Smooth muscle cell (in vitro differentiated cells): ENCODE data around the gene CEP112. TPM values are rescaled to one million over a fixed set of nuclear protein-coding genes. Genes with fewer than 3 reads are reported as not detected.

ENCODE experiments used
- DNase-seq: peaks from one replicate; lab custom pipeline; 2025; ENCODE audit not compliant: unreplicated experiment; lab: John Stamatoyannopoulos, UW
- H2AFZ ChIP-seq: fragments of 200-600 bp; sonication (generic); 2 replicates; pipeline ENCODE4 v1.6.0; 2016; ENCODE audit warnings: antibody characterized with exemption, low read depth, mild to moderate bottlenecking
- H3F3A ChIP-seq: fragments of 200-600 bp; sonication (generic); 2 replicates; pipeline ENCODE4 v1.6.0; 2017; ENCODE audit warnings: antibody characterized with exemption, low read depth
- H3K27ac ChIP-seq: fragments of 200-600 bp; sonication (generic); 2 replicates; pipeline ENCODE4 v1.5.1; 2016; ENCODE audit warnings: low read depth, mild to moderate bottlenecking
- H3K27me3 ChIP-seq: fragments of 200-600 bp; sonication (generic); 2 replicates; pipeline ENCODE4 v1.6.1; 2016; ENCODE audit warnings: low read depth, mild to moderate bottlenecking
- H3K36me3 ChIP-seq: fragments of 200-600 bp; sonication (generic); 2 replicates; pipeline ENCODE4 v1.5.1; 2016; ENCODE audit warnings: low read depth
- H3K4me1 ChIP-seq: fragments of 200-600 bp; sonication (generic); 2 replicates; pipeline ENCODE4 v1.5.1; 2016; ENCODE audit warnings: low read depth
- H3K4me2 ChIP-seq: fragments of 200-600 bp; sonication (generic); 2 replicates; pipeline ENCODE4 v1.6.0; 2016; ENCODE audit warnings: mild to moderate bottlenecking
- H3K4me3 ChIP-seq: fragments of 200-600 bp; sonication (generic); 2 replicates; pipeline ENCODE4 v1.5.1; 2016; ENCODE audit warnings: mild to moderate bottlenecking
- H3K79me2 ChIP-seq: fragments of 200-600 bp; sonication (generic); 2 replicates; pipeline ENCODE4 v1.6.0; 2016; ENCODE audit warnings: low read depth, mild to moderate bottlenecking
- H3K9ac ChIP-seq: fragments of 200-600 bp; sonication (generic); 2 replicates; pipeline ENCODE4 v1.6.0; 2016; ENCODE audit warnings: low read depth
- H3K9me3 ChIP-seq: fragments of 200-600 bp; sonication (generic); replicated peaks from 2 replicates; pipeline ENCODE4 v1.5.1; 2016; ENCODE audit warnings: low read depth
- H4K20me1 ChIP-seq: fragments of 200-600 bp; sonication (generic); 2 replicates; pipeline ENCODE4 v1.6.0; 2016; ENCODE audit warnings: low read depth
- CTCF ChIP-seq: fragments of 200-600 bp; sonication (generic); IDR thresholded peaks from 2 replicates; pipeline ENCODE4 v1.5.1; 2017; ENCODE audit warnings: borderline replicate concordance, mild to moderate bottlenecking, antibody characterized with exemption; ENCODE audit not compliant: insufficient read depth, poor library complexity, severe bottlenecking
- WGBS: methylation state at CpG from one replicate; pipeline ENCODE4 v1.1.7; 2016; ENCODE audit warnings: low lambda C conversion rate; 5-methylcytosine and 5-hydroxymethylcytosine counted together
- polyA plus RNA-seq: library from polyadenylated mRNA; unstranded; fragments of >200 nt; fragmentation: Nextera tagmentation; extraction: Ambion mirVana; gene quantifications from 2 replicates; pipeline ENCODE4 v1.2.1, GENCODE V29; 2016
- total RNA-seq: library from RNA; depleted of rRNA; stranded (reverse); fragments of >200 nt; gene quantifications from 2 replicates; pipeline ENCODE4 v1.2.3, GENCODE V29; 2014

CEP112 gene
- total and polyA plus RNA-seq, 2 experiments from 2014 or later, result 8.3 to 9.9 TPM

- H3K36me3 ChIP-seq, result no peaks in the 10 kb centered on the region
- no peak for DNase-seq
- no peaks in the 10 kb centered on the region for H4K20me1 ChIP-seq
- H3K9ac ChIP-seq, result no peak overlapping the region
- no peak overlapping the region for H3K27ac ChIP-seq
- H3K79me2 ChIP-seq, result no peaks in the 10 kb centered on the region
- H3K4me1 ChIP-seq, result peaks cover 11% of the 10 kb centered on the region
- 67% methylated on average over 1 of the region's 1 CpG for WGBS
- no peak overlapping the region for H3K4me3 ChIP-seq
- H3K9me3 ChIP-seq, result no peaks in the 10 kb centered on the region
- peaks cover under 1% of the 10 kb centered on the region for H3F3A ChIP-seq
- H2AFZ ChIP-seq, result no peak overlapping the region
- H3K27me3 ChIP-seq, result no peaks in the 10 kb centered on the region
- no peak for TF ChIP-seq CTCF
- H3K4me2 ChIP-seq, result no peak overlapping the region
These were observed 591.4 kb downstream of the CEP112 start for GRCh38 chr17:65600518-65600917.

GRCh38 chr17:65599650-65600049, 592.3 kb downstream of the CEP112 start:
- Histone ChIP-seq H2AFZ (no peak overlapping the region), H3K27me3 (no peaks in the 10 kb centered on the region), H3K36me3 (no peaks in the 10 kb centered on the region), H3K4me1 (peaks cover 17% of the 10 kb centered on the region), H3K79me2 (no peaks in the 10 kb centered on the region), H3K9ac (no peak overlapping the region), H3K27ac (no peak overlapping the region), H3K9me3 (no peaks in the 10 kb centered on the region), H3F3A (peaks cover 9% of the 10 kb centered on the region), H3K4me3 (no peak overlapping the region), H3K4me2 (no peak overlapping the region), H4K20me1 (no peaks in the 10 kb centered on the region)
- DNase-seq, result no peak
- no peak for TF ChIP-seq CTCF
- WGBS, result 88% methylated on average over 5 of the region's 5 CpGs

DNA sequence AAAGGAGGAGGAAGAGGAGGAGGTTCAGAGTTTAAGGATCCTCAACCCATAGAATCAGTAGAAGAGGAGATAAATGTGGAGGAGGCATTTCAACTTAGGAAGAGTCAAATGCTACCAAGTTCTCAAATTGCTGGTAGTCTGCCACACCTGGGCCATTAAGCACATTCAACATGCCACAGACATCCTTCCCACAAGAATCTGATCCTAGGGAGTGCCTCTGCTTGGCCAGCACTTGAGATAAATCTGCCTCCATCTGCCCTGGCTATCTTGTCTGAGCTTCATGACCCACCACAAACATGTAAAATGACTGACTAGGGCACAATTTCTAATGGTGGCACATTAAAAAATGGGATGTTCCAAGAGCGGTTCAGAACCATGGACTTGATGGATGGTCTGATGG, 593.2 kb downstream of the CEP112 start:
- H3K4me1 ChIP-seq, result peaks cover 26% of the 10 kb centered on the region
- no peak overlapping the region for H3K4me3 ChIP-seq
- H3K9me3 ChIP-seq, result no peaks in the 10 kb centered on the region
- no peak overlapping the region for H3K9ac ChIP-seq
- H3K27ac ChIP-seq, result no peak overlapping the region
- no peaks in the 10 kb centered on the region for H3K79me2 ChIP-seq
- peaks cover 15% of the 10 kb centered on the region for H3F3A ChIP-seq
- H2AFZ ChIP-seq, result no peak overlapping the region
- H3K4me2 ChIP-seq, result no peak overlapping the region
- H3K27me3 ChIP-seq, result no peaks in the 10 kb centered on the region
- no peak for TF ChIP-seq CTCF
- H4K20me1 ChIP-seq, result no peaks in the 10 kb centered on the region
- H3K36me3 ChIP-seq, result no peaks in the 10 kb centered on the region
- 100% methylated on average over 1 of the region's 1 CpG for WGBS
- no peak for DNase-seq

DNA sequence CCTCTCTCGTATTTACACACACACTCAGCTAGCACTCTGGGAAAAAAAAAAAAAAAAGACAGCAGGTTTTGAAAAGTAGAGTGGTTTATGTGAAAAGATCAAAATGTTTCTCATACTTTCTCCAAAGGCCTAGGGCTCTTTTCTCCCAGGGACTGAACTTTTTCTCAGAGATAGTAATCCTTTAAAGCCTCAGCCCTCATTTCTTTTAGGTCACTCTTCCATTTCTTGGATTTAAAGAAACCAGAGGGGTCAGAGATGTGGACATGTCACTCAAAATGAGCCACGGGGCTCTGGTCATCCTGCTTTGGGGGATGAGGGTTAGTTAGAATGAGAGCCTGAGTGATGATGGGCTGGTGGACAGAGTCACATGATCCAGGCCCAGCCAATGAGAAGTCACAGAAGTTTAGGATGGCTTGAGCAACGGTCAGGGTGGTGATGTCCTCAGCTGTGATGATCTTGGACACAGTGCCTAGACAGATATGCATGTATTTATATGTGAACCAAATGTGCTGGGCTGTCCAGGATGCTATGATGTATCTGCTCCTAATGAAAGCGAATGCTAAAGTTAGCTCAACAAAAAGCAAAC, 596.8 kb downstream of the CEP112 start:
- peak overlapping the region; percentile 81 for H2AFZ ChIP-seq
- H3F3A ChIP-seq, result peaks cover 15% of the 10 kb centered on the region
- no peak for DNase-seq
- peaks cover 28% of the 10 kb centered on the region for H3K4me1 ChIP-seq
- no peak for TF ChIP-seq CTCF
- H3K4me2 ChIP-seq, result peak overlapping the region; percentile 87
- H3K27me3 ChIP-seq, result no peaks in the 10 kb centered on the region
- H4K20me1 ChIP-seq, result no peaks in the 10 kb centered on the region
- H3K27ac ChIP-seq, result peak overlapping the region; percentile 78
- no peak overlapping the region for H3K9ac ChIP-seq
- WGBS, result 54% methylated on average over 4 of the region's 4 CpGs
- no peaks in the 10 kb centered on the region for H3K36me3 ChIP-seq
- H3K9me3 ChIP-seq, result no peaks in the 10 kb centered on the region
- H3K79me2 ChIP-seq, result no peaks in the 10 kb centered on the region
- H3K4me3 ChIP-seq, result peak overlapping the region; percentile 40
